T-cell (primary cell): ENCODE measurements around the gene GCK. TPM values are rescaled to one million over a fixed set of nuclear protein-coding genes. Genes with fewer than 3 reads are reported as not detected.

Source experiments
- ATAC-seq, 4 experiments: fragments of 200-7000 bp in 3 of 4; fragments of 150-1000 bp in 1 of 4; cut with Tn5 transposase; replicated peaks in 1 of 4; 1 replicate in 3 of 4; 2 replicates in 1 of 4; pipeline ENCODE4 v1.10.0; 2021; ENCODE audit warnings: moderate library complexity in 3 of 4, mild to moderate bottlenecking in 2 of 4, moderate number of reproducible peaks in 1 of 4
- CTCF ChIA-PET, 2 donors: fragments of 300-600 bp; sonication (Branson Sonifier 250); formaldehyde crosslinking; loops; one replicate each; lab custom pipeline; 2022; ENCODE audit warnings: antibody characterized with exemption in 2 of 2; lab: Charles Lee
- POLR2A ChIA-PET, 2 donors: fragments of 300-600 bp; sonication (Branson Sonifier 250); formaldehyde crosslinking; loops; one replicate each; lab custom pipeline; 2022; ENCODE audit warnings: antibody characterized with exemption in 2 of 2; lab: Charles Lee
- DNase-seq, 35 experiments: peaks; one replicate each; pipeline versions ENCODE4 v3.0.0 to v3.0.0-alpha.2; 2013 to 2023
- H3K27ac ChIP-seq: one replicate; pipeline ENCODE4 v1.5.1; 2013; ENCODE audit warnings: low read length
- H3K27me3 ChIP-seq, 2 experiments: replicated peaks in 1 of 2; 1 replicate in 1 of 2; 2 replicates in 1 of 2; pipeline versions ENCODE4 v1.6.1 to v1.7.0; 2013; ENCODE audit warnings: low read length in 1 of 2, mixed read lengths in 1 of 2; ENCODE audit not compliant: control insufficient read depth in 2 of 2, insufficient read depth in 2 of 2; ENCODE audit errors: extremely low read depth in 1 of 2
- H3K36me3 ChIP-seq, 2 donors: 1 replicate in 1 of 2; 2 replicates in 1 of 2; pipeline versions ENCODE4 v1.6.1 to v1.7.0; 2013; ENCODE audit warnings: low read length in 1 of 2; ENCODE audit not compliant: control insufficient read depth in 2 of 2, insufficient read depth in 1 of 2; ENCODE audit errors: extremely low read depth in 1 of 2
- H3K4me1 ChIP-seq, 2 experiments: 1 replicate in 1 of 2; 2 replicates in 1 of 2; pipeline versions ENCODE4 v1.6.1 to v1.7.0; 2013; ENCODE audit warnings: low read length in 2 of 2, mixed read lengths in 1 of 2; ENCODE audit not compliant: insufficient read depth in 2 of 2, control insufficient read depth in 1 of 2; ENCODE audit errors: extremely low read depth in 1 of 2
- H3K4me3 ChIP-seq, 2 donors: 1 replicate in 1 of 2; 2 replicates in 1 of 2; pipeline versions ENCODE4 v1.5.1 to v1.7.0; 2013; ENCODE audit warnings: mild to moderate bottlenecking in 2 of 2, low read length in 1 of 2, moderate library complexity in 1 of 2; ENCODE audit not compliant: control insufficient read depth in 1 of 2; ENCODE audit errors: extremely low read depth in 1 of 2
- H3K9me3 ChIP-seq: 2 replicates; pipeline ENCODE4 v1.7.0; 2013
- H3K27ac Mint-ChIP-seq, 2 donors: one replicate each; pipeline ENCODE4 v1.8.0; 2020 to 2021; ENCODE audit warnings: mild to moderate bottlenecking in 2 of 2, mixed read lengths in 2 of 2
- H3K27me3 Mint-ChIP-seq, 2 donors: one replicate each; pipeline ENCODE4 v1.8.0; 2021 to 2022; ENCODE audit warnings: mixed read lengths in 2 of 2
- H3K36me3 Mint-ChIP-seq: one replicate; pipeline ENCODE4 v1.8.0; 2021; ENCODE audit warnings: mixed read lengths
- H3K4me1 Mint-ChIP-seq, 3 donors: one replicate each; pipeline ENCODE4 v1.8.0; 2020 to 2022; ENCODE audit warnings: mixed read lengths in 3 of 3, mild to moderate bottlenecking in 1 of 3
- H3K4me3 Mint-ChIP-seq, 3 donors: one replicate each; pipeline ENCODE4 v1.8.0; 2020 to 2022; ENCODE audit warnings: mild to moderate bottlenecking in 3 of 3, mixed read lengths in 3 of 3, moderate library complexity in 3 of 3
- H3K9me3 Mint-ChIP-seq, 3 donors: one replicate each; pipeline ENCODE4 v1.8.0; 2020 to 2022; ENCODE audit warnings: mixed read lengths in 3 of 3
- WGBS: methylation state at CpG from one replicate; pipeline ENCODE4 v1.1.5; 2013; ENCODE audit warnings: missing lambda C conversion rate; ENCODE audit not compliant: insufficient coverage; 5-methylcytosine and 5-hydroxymethylcytosine counted together
- total RNA-seq, 35 experiments: library from RNA in 6 of 35; stranded (reverse) in 6 of 35; fragments of 120-200 nt in 1 of 35; gene quantifications; one replicate each; pipeline versions ENCODE4 v1.2.1 to v1.2.4 and lab custom pipeline; 2013 to 2026

GCK gene
- total RNA-seq, 5 donors from 2014 or later (not counting 1 experiment from before 2014, with no cell fraction given): 0.28 to 0.82 (median 0.43) TPM; not detected in 1

- peaks cover 0 to 28% of the 10 kb centered on the region in 2 experiments for H3K27me3 ChIP-seq
- DNase-seq: no peak
- no peaks in the 10 kb centered on the region for H3K36me3 ChIP-seq
- H3K27ac ChIP-seq: no peak overlapping the region
- H3K27ac Mint-ChIP-seq: no peak overlapping the region
- H3K27me3 Mint-ChIP-seq: peaks cover 0 to 11% of the 10 kb centered on the region in 2 donors
- peaks cover 4 to 19% of the 10 kb centered on the region in 2 experiments for H3K4me1 ChIP-seq
- WGBS: 77% methylated on average over 16 of the region's 33 CpGs
- H3K4me1 Mint-ChIP-seq: peaks cover 6 to 11% (median 10%) of the 10 kb centered on the region in 3 donors
- H3K9me3 ChIP-seq: no peaks in the 10 kb centered on the region
- H3K4me3 Mint-ChIP-seq: peak overlapping the region in 2 of 3 donors; percentile 58 to 74
- no peak overlapping the region for H3K4me3 ChIP-seq
- ChIA-PET CTCF (interaction anchor here in 1 of 2 donors (0.6 kb wide), 1 partner anchor 477 kb away, joined by 6 read pairs; no protein-coding TSS in a partner anchor), POLR2A (no interaction called here)
- H3K9me3 Mint-ChIP-seq: no peaks in the 10 kb centered on the region
- ATAC-seq: no peak
- H3K36me3 Mint-ChIP-seq: no peaks in the 10 kb centered on the region
Measured at GRCh38 chr7:44147026-44147991, 41.9 kb downstream of the GCK start.

- WGBS: 40% methylated on average over 44 of the region's 65 CpGs
- no peak overlapping the region for H3K27ac ChIP-seq
Measured at GRCh38 chr7:44145969-44146911, 43.0 kb downstream of the GCK start.

DNA sequence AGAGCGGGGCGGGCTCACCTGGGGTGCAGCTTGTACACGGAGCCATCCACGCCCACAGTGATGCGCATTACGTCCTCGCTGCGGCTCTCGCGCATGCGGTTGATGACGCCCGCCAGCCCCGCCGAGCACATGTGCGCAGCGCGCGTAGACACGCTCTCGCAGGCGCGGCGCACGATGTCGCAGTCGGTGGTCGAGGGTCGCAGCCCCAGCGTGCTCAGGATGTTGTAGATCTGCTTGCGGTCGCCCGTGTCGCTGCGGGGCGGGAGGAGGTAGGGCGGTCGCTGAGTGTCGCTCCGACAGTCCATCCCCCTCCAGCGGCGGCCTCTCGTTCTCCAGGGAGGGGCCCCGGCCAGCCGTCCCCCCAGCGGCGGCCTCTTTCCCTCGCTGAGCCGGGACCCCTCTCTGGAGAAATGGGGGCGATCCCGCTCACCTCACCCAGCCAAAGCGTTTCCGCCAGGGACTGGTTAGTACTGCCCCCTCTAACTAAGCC lies 43.7 kb downstream of the GCK start:
- ATAC-seq (peak; percentile 60 to 84 (median 74)), DNase-seq (peak; percentile 21 to 75 (median 62))
- H3K4me1 ChIP-seq: peaks cover 4 to 19% of the 10 kb centered on the region in 2 experiments
- Mint-ChIP-seq H3K36me3 (no peaks in the 10 kb centered on the region), H3K9me3 (no peaks in the 10 kb centered on the region), H3K27me3 (peaks cover 0 to 11% of the 10 kb centered on the region in 2 donors), H3K4me3 (peak overlapping the region; percentile 70 to 74 (median 74)), H3K4me1 (peaks cover 6 to 11% (median 10%) of the 10 kb centered on the region in 3 donors), H3K27ac (peak overlapping the region in 1 of 2 donors; percentile 44)
- H3K27ac ChIP-seq: no peak overlapping the region
- POLR2A ChIA-PET: interaction anchor here in 1 of 2 donors (0.5 kb wide), 1 partner anchor 651 kb away, joined by 3 read pairs; the partner anchor contains the start of gene PPIA
- WGBS: 21% methylated on average over 46 of the region's 53 CpGs
- H3K4me3 ChIP-seq: peak overlapping the region; percentile 58 to 60
- CTCF ChIA-PET: no interaction called here
- peaks cover 0 to 32% of the 10 kb centered on the region in 2 experiments for H3K27me3 ChIP-seq
- no peaks in the 10 kb centered on the region for H3K36me3 ChIP-seq
- H3K9me3 ChIP-seq: no peaks in the 10 kb centered on the region

More at GRCh38 chr7:44145969-44146911, 43.0 kb downstream of the GCK start:
- ATAC-seq: peak; percentile 66 to 83 (median 70)
- H3K27ac Mint-ChIP-seq: peak overlapping the region in 1 of 2 donors; percentile 39
- no peaks in the 10 kb centered on the region for H3K9me3 ChIP-seq
- POLR2A ChIA-PET: interaction anchor here in 1 of 2 donors (0.5 kb wide), 1 partner anchor 428 kb away, joined by 7 read pairs; no protein-coding TSS in a partner anchor
- H3K4me1 Mint-ChIP-seq: peaks cover 6 to 11% (median 10%) of the 10 kb centered on the region in 3 donors
- CTCF ChIA-PET: no interaction called here
- H3K9me3 Mint-ChIP-seq: no peaks in the 10 kb centered on the region
- DNase-seq: peak in 31 of 35 experiments; percentile 8 to 68 (median 42)
- H3K27me3 ChIP-seq: peaks cover 0 to 28% of the 10 kb centered on the region in 2 experiments
- H3K27me3 Mint-ChIP-seq: peaks cover 0 to 11% of the 10 kb centered on the region in 2 donors
- H3K4me3 ChIP-seq: peak overlapping the region; percentile 58 to 60
- H3K36me3 ChIP-seq: no peaks in the 10 kb centered on the region
- H3K36me3 Mint-ChIP-seq: no peaks in the 10 kb centered on the region
- H3K4me3 Mint-ChIP-seq: peak overlapping the region; percentile 70 to 74 (median 74)
- H3K4me1 ChIP-seq: peaks cover 4 to 19% of the 10 kb centered on the region in 2 experiments

DNA sequence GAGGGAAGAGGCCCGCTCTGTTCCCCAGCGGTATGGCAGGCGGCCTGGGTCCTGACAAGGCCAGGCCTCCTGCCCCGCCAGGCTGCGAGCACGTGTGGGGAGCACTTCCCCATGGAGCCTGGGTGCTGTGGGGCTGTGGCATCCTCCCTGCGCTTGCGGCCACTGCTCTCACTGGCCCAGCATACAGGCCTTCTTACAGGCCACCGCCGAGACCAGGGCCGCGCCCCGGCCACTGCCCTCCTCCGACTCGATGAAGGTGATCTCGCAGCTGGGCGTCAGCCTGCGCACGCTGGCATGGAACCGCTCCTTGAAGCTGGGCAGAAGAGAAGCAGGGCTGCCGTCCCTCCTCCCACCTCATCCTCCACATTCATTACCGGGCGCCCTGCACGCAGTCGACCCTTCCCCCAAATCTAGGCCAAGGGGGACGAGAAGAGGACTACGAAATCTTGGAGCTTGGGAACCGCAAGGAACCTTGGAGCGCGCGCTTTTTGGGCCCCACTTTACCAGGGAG lies 44.2 kb downstream of the GCK start:
- peaks cover 6 to 11% (median 10%) of the 10 kb centered on the region in 3 donors for H3K4me1 Mint-ChIP-seq
- H3K27me3 Mint-ChIP-seq: peaks cover 0 to 11% of the 10 kb centered on the region in 2 donors
- no peak for ATAC-seq
- Histone ChIP-seq H3K36me3 (no peaks in the 10 kb centered on the region), H3K27ac (no peak overlapping the region), H3K27me3 (peaks cover 0 to 36% of the 10 kb centered on the region in 2 experiments), H3K9me3 (no peaks in the 10 kb centered on the region), H3K4me3 (peak overlapping the region; percentile 58 to 60), H3K4me1 (peaks cover 4 to 19% of the 10 kb centered on the region in 2 experiments)
- H3K4me3 Mint-ChIP-seq: peak overlapping the region; percentile 70 to 74 (median 74)
- 61% methylated on average over 22 of the region's 31 CpGs for WGBS
- no peak for DNase-seq
- CTCF ChIA-PET: no interaction called here
- H3K36me3 Mint-ChIP-seq: no peaks in the 10 kb centered on the region
- POLR2A ChIA-PET: interaction anchor here in 1 of 2 donors (0.5 kb wide), 1 partner anchor 652 kb away, joined by 3 read pairs; the partner anchor contains the start of gene PPIA
- H3K9me3 Mint-ChIP-seq: no peaks in the 10 kb centered on the region
- H3K27ac Mint-ChIP-seq: peak overlapping the region in 1 of 2 donors; percentile 44

GRCh38 chr7:44144426-44144967 lies 44.7 kb downstream of the GCK start:
- ChIA-PET POLR2A (no interaction called here), CTCF (interaction anchor here in 1 of 2 donors (0.8 kb wide), 1 partner anchor 125 kb away, joined by 4 read pairs; no protein-coding TSS in a partner anchor)
- Histone ChIP-seq H3K4me3 (no peak overlapping the region), H3K27me3 (peaks cover 0 to 39% of the 10 kb centered on the region in 2 experiments), H3K9me3 (no peaks in the 10 kb centered on the region), H3K36me3 (no peaks in the 10 kb centered on the region), H3K27ac (no peak overlapping the region), H3K4me1 (peaks cover 4 to 19% of the 10 kb centered on the region in 2 experiments)
- DNase-seq: no peak
- Mint-ChIP-seq H3K9me3 (no peaks in the 10 kb centered on the region), H3K4me1 (peaks cover 6 to 11% (median 10%) of the 10 kb centered on the region in 3 donors), H3K36me3 (no peaks in the 10 kb centered on the region), H3K27me3 (peaks cover 0 to 11% of the 10 kb centered on the region in 2 donors), H3K27ac (no peak overlapping the region), H3K4me3 (no peak overlapping the region)
- WGBS: 83% methylated on average over 5 of the region's 6 CpGs
- ATAC-seq: no peak
